Stimulated activated CD4-positive, alpha-beta T cell treated with anti-CD3 and anti-CD28 coated beads, Interleukin-2, amount 100 ng/mL, for 48 hours (primary cell): ENCODE data around the gene TSC22D3.

Experiments used
- DNase-seq, 2 donors: peaks; one replicate each; pipeline ENCODE4 v3.0.0-alpha.2; 2020

Gene TSC22D3

GRCh38 chrX:107758231-107758766, 17.3 kb downstream of the TSC22D3 start:
- no peak for DNase-seq

GRCh38 chrX:107755721-107756120, 19.9 kb downstream of the TSC22D3 start:
- no peak for DNase-seq

GRCh38 chrX:107753187-107753586, 22.4 kb downstream of the TSC22D3 start:
- no peak for DNase-seq

GRCh38 chrX:107752714-107753113, 22.9 kb downstream of the TSC22D3 start:
- DNase-seq: no peak

- no peak for DNase-seq
Observed at GRCh38 chrX:107752043-107752442, 23.5 kb downstream of the TSC22D3 start.

DNA sequence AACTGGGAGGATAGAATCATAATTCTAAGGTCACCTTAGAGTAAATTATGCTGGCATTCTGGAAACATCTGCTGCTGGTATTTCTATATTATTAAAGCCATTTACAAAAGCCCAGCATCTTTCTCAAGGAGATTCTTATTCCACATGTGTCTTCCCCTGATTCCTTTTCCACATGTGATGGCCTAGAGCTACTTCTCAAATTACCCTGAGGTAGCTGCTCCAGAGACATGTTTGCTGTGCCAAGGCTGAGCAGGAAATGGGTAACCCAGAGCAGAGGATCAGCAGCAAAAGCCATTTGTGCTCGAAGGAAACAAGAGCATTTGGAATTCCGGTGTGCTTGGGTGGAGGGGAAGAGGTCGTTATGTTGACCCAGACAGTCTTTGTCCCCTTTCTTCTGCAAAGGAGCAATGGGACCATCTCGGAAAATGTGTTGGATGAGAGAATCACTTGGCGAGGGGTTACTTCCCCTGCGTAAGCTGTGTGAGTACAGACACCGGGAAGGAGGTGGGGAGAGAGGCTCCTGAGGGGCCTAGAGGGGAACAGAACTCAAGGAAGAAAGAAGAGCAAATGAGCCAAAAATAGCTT, 24.6 kb downstream of the TSC22D3 start:
- DNase-seq: no peak

DNA sequence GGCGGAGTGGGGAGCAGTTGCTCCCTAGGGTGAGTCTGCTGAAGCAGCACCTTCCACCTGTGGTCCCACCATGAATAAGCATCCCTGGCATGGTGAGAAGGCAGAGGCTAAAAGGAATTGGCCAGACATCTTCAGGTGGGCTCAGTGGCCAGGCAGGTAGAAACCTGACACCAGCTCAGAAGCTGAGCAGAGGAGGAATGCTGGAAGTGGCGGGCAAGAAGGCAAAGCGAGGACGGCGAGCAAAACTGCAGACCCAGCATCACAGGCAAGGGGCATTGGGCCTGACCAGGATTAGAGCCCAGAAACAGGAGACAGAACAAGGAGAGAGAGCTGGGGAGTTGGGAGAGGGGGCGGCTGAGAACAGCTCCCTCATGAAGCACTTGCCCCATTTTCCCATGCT, 25.3 kb downstream of the TSC22D3 start:
- no peak for DNase-seq

DNA sequence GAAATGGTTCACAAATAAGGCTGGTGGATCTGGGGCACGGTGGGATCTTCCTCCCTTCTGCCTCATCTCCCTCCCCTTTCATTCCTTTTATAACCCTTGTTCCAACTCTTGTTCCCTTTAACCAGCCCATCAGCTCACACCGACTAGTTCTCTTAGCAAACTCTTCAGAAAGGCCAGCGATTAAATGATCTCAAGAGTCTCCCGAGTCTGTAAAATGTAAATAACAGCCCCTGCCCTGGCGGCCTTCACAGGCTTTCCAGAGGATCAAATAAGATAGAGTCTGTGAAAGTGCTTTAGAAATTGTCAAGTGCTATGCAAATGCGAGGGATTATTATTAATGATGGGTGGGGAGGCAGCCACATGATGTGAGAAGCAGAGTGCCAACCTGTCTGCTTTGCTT, 27.1 kb downstream of the TSC22D3 start:
- DNase-seq: no peak

GRCh38 chrX:107747596-107748161, 27.9 kb downstream of the TSC22D3 start:
- no peak for DNase-seq

GRCh38 chrX:107744868-107745267, 30.7 kb downstream of the TSC22D3 start:
- DNase-seq: no peak

- no peak for DNase-seq
Observed at GRCh38 chrX:107743995-107744394, 31.6 kb downstream of the TSC22D3 start.

- DNase-seq: no peak
Observed at GRCh38 chrX:107742700-107743191, 32.8 kb downstream of the TSC22D3 start.

DNA sequence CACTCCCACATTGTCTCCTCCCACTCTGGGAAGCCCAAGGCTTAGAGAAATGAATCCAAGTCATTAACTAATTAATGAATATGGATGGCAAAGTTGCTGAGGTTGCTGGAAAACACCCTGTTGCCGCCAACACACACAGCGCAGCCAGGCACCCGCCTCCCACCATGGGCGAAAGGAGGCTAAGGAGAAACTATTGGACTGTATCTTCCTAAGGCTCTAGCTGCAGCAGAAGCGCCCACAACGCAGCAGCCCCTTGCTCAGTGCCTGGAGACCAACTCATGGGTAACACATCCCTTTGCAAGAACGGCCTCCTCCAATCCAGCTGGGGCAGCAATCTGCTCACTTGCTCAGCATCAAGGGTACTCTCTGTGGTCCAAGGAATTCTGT, 34.2 kb downstream of the TSC22D3 start:
- DNase-seq: no peak

DNA sequence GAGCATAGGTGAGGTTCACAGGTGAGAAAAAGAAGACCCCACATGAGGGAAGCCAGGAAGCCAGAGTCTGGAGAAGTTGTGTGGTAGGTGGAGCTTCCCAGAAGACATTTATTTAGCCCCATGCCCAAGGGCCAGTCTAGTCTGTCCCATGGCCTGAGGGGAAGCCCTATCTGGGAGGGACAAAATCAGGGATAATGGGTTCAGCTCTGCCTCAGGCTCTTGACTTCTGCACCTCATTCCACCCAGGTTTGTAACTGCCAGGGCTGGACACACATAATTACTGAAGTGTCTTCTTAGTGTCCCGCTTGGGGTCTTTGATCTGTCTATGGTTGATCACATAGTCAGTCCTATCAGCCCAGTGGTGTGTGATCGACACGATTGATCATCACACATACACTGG, 36.0 kb downstream of the TSC22D3 start:
- no peak for DNase-seq

- DNase-seq: no peak
Observed at GRCh38 chrX:107738768-107739167, 36.8 kb downstream of the TSC22D3 start.

- no peak for DNase-seq
Observed at GRCh38 chrX:107738272-107738671, 37.3 kb downstream of the TSC22D3 start.

DNA sequence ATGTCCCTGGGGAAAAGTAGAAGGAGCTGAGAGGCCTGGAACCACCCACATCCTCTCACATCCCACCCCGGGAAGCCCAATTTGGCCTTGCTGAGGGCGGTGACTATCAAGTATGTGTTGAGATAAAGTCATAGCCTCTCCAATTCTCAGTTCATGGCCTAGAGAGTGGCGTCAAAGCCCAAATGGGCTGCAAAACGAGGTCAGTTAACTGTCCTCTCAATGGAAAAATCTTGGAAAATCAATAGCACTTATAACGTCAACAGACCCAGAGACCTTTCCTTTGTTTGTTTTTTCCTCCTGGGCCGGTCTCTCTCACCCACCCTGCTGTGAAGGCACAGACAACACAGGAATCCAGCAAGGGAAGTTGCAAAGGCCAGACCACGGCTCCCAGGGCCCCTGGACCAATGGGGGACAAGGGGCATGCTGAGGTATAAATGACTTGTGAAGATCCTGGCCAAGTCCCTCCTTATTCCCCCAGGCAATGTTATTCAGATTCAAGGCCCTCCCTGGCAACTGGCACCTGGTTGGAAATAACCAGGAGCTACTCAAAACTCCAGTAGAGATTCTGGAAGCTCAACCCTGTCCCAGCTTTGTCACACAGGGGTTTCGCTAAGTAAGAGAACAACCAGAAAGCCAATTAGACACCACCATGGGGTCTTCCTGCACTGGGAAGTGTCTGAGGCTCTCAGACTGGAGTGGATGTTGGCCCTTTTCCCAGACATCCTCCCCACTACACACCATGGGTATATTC, 38.6 kb downstream of the TSC22D3 start:
- no peak for DNase-seq

DNA sequence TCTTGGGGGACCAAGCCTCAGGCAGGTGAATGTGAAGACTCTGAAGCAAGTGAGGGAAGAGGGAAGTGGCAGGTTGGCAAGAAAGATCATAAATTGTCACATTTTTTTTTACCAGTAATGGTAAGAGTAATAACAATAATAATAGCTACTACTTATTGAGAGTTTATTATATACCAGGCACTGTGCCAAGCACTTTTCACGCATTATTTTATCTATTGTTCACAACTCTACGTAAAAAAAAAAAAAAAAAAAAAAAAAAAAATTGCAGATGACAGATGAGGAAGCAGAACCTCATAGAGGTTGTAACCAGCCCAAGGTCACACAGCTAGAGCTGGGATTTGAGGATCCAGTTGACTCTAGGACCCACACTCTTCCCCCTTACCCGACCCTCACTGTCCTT, 40.9 kb downstream of the TSC22D3 start:
- no peak for DNase-seq

DNA sequence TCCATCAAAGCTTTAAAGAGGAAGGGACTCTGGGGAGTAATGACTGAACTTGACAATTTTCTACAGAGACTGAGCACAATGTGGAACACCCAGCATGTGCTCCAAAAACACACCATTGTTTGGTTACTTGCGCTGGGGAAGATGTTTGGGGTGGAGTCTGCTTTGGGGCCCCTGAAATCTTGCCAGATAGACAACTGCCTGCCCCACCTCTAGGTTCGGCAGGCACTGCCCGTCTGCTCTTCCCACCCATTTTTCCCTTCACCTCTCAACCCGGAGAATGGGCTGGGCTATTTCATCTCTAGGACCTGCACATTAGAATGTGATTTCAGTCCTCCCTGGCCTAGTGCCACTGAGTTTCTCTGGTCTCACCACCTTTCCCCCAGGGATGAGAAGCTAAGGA, 41.9 kb downstream of the TSC22D3 start:
- DNase-seq: no peak

- DNase-seq: no peak
Observed at GRCh38 chrX:107731831-107732502, 43.6 kb downstream of the TSC22D3 start.

DNA sequence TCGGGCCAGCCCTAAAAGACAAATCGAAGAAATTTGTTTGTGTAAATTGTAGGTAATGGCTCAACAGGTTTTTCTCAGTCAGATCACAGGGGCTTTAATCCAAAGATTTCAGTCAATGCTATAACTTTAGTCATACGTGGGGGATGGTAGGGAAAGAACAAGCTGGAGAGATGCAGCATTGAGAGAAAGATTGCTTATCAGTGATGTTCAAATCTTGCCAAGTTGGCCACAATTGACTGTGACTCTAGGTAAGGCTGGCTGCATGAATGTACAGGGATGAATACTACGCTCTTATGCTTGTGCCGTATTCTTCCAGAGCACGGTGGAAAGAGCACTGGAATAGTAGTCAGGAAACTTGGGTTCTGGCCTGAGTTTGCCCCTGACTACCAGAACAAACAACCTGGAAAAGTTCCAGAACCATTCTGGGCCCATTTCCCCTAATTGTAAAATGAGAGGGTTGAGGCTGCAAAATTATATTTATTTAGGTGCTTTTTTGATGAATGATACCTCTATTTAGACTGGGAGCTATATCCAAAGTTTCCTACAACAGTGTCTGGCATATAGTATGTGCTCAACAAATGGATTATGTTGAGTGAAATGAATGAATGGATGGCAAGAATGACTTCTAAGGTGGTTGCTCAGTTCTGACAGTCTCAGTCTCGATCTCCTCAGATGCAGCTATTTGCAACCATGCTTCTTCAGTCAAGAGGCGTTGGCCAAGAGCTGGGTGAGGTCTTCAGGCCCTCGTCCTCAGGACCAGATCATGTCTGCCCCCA, 44.4 kb downstream of the TSC22D3 start:
- DNase-seq: no peak

GRCh38 chrX:107730298-107730655, 45.3 kb downstream of the TSC22D3 start:
- no peak for DNase-seq
